ENCODE results near the gene KCNB1.

The KCNB1 gene

DNA sequence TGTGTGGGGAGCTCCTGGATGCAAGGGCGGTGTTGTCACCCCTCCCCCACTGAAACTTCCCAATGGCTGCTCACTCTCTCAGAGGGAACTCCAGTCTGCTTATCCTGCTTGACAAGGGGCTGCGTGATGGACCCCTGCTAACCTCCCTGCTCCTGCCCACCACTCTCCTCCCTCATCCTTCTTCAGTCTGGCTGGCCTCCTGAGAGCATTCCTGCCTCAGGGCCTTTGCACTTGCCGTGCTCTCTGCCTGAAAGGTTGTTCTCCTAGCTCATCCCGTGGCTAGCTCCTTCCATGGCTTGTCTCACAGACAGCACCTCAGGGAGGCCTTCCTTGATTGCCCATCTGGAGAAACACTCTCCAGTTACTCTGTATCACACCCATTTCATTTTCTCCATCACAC lies 130.7 kb downstream of the KCNB1 start:
- no peak for DNase-seq (ENCODE audit: low read depth in 2 of 2)

- no peak for DNase-seq (ENCODE audit: low read depth in 2 of 2)
Observed at GRCh38 chr20:49349694-49350252, 132.7 kb downstream of the KCNB1 start.

- DNase-seq (ENCODE audit: low read depth in 2 of 2): no peak
Observed at GRCh38 chr20:49349078-49349477, 133.4 kb downstream of the KCNB1 start.

DNA sequence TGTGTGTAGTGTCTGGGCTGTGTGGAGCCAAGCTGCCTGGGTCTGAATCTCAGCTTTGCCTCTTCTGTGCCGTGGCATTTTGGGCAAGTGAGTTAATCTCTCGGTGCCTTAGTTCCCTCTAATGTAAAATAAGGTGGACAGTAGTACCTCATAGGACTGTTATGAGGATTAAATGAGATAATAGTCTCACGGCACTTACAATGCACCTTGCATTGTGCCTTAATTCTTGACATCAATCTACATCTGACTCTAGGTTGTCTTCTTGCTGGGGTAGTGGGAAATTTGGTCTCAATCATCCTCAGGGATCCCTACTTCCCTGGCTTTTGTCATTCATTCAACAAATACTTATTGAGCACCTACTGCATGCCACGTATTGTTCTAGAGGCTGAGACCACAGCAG lies 133.9 kb downstream of the KCNB1 start:
- no peak for DNase-seq (ENCODE audit: low read depth in 2 of 2)

- DNase-seq (ENCODE audit: low read depth in 2 of 2): no peak
Observed at GRCh38 chr20:49347156-49347555, 135.3 kb downstream of the KCNB1 start.

DNA sequence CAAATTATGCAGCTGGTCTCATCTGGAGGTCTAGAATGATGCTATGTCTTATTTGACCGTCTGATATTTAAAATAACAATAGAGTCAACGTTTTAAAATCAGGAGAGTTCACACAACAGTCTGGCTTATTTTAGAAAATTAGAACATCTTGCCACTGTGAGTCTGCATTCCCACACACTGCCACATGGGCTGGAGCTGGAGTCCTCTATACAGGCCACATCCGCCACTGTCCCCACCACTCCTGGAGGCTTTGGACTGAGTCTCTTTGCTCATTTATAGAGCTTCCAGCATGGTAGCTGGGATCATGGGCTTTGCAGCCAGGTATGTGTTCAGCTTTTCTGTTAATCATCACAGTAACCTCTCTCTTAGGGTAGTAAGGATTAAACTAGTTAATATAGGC lies 135.8 kb downstream of the KCNB1 start:
- DNase-seq (ENCODE audit: low read depth in 2 of 2): no peak

- no peak for DNase-seq (ENCODE audit: low read depth in 2 of 2)
Observed at GRCh38 chr20:49345524-49345923, 136.9 kb downstream of the KCNB1 start.

DNA sequence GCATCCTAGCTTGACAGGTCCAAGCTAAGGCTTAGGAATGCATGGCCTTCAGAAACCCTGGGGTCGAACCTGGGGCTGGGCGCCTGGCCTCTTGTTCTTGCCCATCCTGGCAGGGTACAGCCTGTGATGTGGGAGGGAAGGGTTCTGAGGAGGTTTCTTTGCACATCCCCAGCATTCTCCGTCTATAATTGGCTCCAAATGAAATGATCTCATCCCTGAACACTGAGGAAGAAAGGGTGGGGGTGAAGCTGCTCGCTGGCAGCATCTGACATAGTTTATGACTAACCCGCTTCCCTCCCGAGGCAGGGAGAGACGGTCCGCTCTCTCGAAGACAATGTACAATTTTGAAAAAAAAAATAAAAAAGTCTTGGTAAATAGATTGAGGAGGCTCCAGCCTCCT lies 137.5 kb downstream of the KCNB1 start:
- DNase-seq (ENCODE audit: low read depth in 2 of 2): no peak

DNA sequence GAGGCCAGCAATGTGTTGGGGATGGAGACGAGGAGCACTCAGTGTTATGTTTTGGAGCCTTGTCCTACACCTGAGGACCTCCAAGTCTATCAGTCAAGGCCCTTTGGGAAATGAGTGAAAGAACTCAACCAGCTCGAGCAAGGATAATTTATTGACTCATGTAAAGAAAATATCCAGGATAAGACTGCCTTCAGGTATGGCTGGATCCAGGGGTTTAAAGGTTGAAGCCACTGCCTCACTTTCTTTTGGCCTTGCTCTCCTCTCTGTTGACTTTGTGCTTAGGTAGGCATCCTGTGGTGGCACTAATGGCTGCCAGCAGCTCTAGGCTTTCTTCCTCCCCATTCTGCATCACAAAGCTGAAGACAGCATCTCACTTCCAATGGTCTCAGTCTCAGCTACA lies 138.3 kb downstream of the KCNB1 start:
- DNase-seq (ENCODE audit: low read depth in 2 of 2): no peak

DNA sequence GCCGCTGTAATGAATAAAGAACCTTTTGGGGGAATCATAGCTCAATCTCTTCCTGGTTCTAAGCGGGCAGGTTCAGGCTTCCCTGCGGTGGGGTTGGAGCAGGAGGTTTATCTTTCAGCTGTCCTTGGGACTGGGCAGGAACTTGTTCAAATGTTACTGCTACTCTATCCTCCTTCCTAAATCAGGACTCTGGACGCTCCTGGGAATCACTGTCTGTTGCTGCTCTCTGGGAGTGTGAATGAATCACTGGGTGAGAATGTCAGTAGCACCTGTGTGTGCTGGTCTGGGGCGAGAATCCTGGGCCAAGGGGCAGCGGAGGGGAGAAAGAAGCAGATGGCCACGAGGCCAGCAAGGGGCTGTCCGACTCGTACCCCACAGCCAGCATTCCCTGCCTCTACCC lies 139.2 kb downstream of the KCNB1 start:
- no peak for DNase-seq (ENCODE audit: low read depth in 2 of 2)

DNA sequence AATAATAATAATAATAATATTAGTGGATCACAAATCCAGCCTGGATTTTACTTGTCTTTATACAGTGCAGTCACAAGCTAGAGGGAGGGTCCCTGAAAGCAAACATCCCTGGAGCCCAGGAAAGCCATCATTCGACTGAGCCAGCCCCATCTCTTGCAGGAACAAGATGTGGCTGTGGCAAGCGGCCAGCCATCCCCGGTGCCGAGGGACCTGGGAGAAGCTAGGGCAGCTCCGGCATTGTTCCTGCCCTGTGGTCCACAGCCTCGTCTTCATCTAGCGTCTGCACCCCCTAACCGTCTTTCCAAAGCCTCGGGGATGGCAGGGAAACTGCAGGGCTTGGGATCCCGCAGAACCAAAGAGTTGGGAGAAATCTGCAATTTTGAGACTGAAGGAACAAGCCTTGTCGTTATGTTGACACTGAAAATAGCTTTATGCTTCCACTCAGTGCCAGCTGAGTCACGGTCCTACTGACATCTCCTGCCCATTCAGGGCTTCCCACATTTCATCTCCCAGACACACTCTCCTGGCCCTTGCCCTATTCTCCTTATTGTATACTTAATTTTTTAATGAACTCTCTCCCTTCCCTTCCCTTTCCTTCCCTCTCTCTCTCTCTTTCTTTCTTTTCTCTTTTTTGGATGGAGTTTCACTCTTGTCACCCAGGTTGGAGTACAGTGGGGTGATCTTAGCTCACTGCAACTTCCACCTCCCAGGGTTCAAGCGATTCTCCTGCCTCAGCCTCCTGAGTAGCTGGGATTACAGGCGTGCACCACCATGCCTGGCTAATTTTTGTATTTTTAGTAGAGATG lies 142.1 kb downstream of the KCNB1 start:
- DNase-seq (ENCODE audit: low read depth in 2 of 2): no peak

GRCh38 chr20:49339123-49339522 lies 143.3 kb downstream of the KCNB1 start:
- DNase-seq (ENCODE audit: low read depth in 2 of 2): no peak

DNA sequence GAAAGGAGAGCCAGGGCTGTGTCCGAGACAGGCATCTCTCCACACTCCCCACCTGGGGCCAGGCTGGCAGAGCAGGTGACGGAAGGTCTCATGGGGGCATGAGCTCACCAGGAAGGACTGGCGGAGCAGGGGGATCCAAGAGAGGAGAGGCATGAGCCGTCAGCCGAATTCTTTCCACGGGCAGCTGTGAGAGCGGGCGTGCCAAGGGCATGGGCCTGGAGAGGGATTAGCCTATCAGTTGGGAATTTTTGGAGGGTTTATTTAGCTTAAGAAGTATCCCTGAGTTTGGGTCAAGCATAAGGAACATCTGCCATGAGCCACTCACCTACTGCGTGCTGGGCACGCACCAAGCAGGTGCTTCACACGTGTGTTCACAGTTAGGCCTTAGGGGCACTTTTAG lies 144.4 kb downstream of the KCNB1 start:
- no peak for DNase-seq (ENCODE audit: low read depth in 2 of 2)

DNA sequence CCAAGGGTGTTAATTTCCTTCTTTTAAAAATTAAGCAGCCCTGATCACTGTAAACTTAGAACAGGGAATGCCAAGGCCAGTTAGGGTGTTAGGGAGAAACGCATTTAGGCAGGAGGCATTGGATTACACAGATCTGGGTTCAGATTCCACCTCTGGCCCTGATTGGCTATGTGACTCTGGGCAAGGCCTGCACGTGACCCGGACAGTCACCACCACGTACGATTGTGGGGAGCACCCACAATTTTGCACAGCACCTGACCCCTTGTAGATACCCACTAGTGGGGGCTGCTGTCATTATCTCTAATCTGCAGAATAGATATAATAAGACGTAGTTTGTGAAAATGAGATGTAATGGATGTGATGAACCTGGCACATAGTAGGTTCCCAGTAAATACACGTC lies 145.1 kb downstream of the KCNB1 start:
- no peak for DNase-seq (ENCODE audit: low read depth in 2 of 2)

GRCh38 chr20:49336786-49337185 lies 145.7 kb downstream of the KCNB1 start:
- DNase-seq (ENCODE audit: low read depth in 2 of 2): no peak

DNA sequence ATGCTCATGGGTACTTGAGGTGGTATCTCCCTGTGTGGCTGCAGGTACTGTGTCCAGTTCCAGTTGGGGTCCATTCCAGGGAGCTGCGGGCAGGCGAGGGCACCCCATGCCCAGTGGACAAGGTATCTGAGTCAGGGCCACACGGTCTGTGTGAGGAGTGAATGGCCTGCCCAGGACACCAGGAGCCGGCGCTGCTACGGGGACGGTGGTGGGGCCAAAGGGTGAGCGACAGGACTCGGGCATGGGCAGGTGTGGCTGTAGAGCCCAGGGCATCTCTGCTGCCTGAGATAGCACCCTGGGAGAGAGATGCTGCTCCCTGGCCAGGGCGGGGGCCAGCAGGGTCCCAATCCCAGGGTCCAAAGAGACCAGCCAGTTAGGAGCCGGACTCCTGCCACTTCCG lies 147.0 kb downstream of the KCNB1 start:
- DNase-seq (ENCODE audit: low read depth in 2 of 2): no peak

GRCh38 chr20:49330701-49331615 lies 151.5 kb downstream of the KCNB1 start:
- DNase-seq (ENCODE audit: low read depth in 2 of 2): no peak

DNA sequence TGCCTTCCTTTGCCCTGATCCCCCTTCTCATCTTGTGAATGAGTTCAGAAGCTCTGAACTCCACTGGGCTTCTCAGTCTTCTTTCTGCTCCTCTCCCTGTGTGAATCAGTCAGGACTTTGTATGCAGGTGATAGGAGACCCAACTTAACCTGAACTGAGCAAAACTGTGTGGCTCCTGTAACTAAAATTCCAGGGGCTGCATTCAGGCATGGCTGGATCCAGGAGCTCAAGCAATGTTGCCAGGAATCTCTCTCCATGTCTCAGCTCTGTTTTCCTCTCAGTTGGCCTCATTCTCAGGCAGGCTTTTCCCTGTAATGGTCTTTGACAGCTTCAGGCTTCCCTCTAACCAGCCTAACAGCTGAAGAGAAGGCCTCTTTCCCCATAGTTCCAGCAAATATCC lies 153.7 kb downstream of the KCNB1 start:
- no peak for DNase-seq (ENCODE audit: low read depth in 2 of 2)

DNA sequence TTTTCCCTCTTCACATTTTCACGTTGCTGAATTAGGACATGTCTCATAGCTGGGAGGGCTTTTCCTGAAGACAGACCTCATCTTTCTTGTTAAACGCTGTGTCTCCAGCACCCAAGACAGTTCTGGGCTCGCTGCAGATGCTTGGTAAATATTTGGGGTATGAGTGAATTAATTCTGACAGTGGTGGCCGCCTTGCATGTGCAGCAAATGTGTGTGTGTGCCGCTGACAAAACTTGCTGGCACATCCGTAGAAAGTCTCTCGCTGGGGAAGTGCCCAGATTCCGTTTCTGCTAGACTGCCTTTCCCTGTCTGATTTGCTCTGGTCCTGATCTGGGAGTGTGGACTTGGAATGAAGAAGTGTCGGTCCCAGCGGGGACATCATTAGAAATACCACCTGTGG lies 156.4 kb downstream of the KCNB1 start:
- DNase-seq (ENCODE audit: low read depth in 2 of 2): no peak

- no peak for DNase-seq (ENCODE audit: low read depth in 2 of 2)
Observed at GRCh38 chr20:49324306-49324705, 158.2 kb downstream of the KCNB1 start.

DNA sequence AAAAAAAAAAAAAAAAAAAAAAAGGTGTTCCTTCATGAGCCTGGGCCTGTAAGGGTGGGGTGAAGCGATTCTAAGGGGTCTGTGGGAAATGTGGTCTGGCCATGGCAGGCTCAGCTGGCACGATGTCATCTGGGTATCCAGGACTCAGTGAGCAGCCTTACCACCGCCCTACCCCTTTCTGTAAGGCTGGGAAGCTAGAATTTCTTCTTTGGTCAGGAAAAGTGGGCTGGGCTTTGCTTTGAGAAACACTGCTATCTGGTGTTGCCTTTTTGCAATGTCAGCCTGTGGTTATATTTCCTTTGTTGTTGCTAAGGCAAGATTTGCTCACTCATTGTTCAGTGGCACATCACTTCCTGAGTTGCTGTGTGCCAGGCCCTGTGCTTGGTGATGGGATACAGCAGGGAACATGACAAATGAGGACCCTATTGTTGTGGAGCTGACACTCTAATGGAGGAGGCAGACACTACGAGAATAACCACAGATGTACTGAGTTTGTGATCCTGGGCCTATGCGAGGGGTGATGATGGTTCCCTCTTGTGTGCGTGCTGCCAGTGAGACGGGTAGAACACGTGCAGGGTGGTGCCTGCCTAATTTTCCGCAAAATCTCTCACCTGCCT lies 158.7 kb downstream of the KCNB1 start:
- DNase-seq (ENCODE audit: low read depth in 2 of 2): no peak

- no peak for DNase-seq (ENCODE audit: low read depth in 2 of 2)
Observed at GRCh38 chr20:49320460-49320859, 162.0 kb downstream of the KCNB1 start.
